Measurements from ENCODE around the gene DEXI. TPM values are rescaled to one million over a fixed set of nuclear protein-coding genes. Genes with fewer than 3 reads are reported as not detected.

DEXI gene
- total and polyA plus RNA-seq, 2 of the 13 experiments (the other 11 are each of a cell fraction or from before 2014, with no cell fraction given) = 51.5 to 70.4 TPM

GRCh38 chr16:10923650-10924214, 18.5 kb downstream of the DEXI start (continued):
- peak; percentile 90; the same call in 1 of the 2 replicates for TF ChIP-seq FOXC1 (CRISPR knock-in tag; IDR thresholded peaks at IDR 0.05; ENCODE audit: borderline replicate concordance)
- TF ChIP-seq ZNF232 (CRISPR knock-in tag; IDR thresholded peaks at IDR 0.05; ENCODE audit: borderline replicate concordance) = no peak
- 0 out of 2 replicates have a peak, but pooled peaks have one; percentile 17 for TF ChIP-seq MAZ (IDR thresholded peaks at IDR 0.05; ENCODE audit: borderline replicate concordance, low read depth, low read length)
- TF ChIP-seq MAZ (CRISPR knock-in tag; IDR thresholded peaks at IDR 0.05; ENCODE audit: low read depth) = no peak; the same call in 1 of the 2 replicates
- TF ChIP-seq, protein P1, sequence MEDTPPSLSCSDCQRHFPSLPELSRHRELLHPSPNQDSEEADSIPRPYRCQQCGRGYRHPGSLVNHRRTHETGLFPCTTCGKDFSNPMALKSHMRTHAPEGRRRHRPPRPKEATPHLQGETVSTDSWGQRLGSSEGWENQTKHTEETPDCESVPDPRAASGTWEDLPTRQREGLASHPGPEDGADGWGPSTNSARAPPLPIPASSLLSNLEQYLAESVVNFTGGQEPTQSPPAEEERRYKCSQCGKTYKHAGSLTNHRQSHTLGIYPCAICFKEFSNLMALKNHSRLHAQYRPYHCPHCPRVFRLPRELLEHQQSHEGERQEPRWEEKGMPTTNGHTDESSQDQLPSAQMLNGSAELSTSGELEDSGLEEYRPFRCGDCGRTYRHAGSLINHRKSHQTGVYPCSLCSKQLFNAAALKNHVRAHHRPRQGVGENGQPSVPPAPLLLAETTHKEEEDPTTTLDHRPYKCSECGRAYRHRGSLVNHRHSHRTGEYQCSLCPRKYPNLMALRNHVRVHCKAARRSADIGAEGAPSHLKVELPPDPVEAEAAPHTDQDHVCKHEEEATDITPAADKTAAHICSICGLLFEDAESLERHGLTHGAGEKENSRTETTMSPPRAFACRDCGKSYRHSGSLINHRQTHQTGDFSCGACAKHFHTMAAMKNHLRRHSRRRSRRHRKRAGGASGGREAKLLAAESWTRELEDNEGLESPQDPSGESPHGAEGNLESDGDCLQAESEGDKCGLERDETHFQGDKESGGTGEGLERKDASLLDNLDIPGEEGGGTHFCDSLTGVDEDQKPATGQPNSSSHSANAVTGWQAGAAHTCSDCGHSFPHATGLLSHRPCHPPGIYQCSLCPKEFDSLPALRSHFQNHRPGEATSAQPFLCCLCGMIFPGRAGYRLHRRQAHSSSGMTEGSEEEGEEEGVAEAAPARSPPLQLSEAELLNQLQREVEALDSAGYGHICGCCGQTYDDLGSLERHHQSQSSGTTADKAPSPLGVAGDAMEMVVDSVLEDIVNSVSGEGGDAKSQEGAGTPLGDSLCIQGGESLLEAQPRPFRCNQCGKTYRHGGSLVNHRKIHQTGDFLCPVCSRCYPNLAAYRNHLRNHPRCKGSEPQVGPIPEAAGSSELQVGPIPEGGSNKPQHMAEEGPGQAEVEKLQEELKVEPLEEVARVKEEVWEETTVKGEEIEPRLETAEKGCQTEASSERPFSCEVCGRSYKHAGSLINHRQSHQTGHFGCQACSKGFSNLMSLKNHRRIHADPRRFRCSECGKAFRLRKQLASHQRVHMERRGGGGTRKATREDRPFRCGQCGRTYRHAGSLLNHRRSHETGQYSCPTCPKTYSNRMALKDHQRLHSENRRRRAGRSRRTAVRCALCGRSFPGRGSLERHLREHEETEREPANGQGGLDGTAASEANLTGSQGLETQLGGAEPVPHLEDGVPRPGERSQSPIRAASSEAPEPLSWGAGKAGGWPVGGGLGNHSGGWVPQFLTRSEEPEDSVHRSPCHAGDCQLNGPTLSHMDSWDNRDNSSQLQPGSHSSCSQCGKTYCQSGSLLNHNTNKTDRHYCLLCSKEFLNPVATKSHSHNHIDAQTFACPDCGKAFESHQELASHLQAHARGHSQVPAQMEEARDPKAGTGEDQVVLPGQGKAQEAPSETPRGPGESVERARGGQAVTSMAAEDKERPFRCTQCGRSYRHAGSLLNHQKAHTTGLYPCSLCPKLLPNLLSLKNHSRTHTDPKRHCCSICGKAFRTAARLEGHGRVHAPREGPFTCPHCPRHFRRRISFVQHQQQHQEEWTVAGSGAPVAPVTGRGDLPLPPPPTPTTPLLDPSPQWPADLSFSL (CRISPR knock-in tag; IDR thresholded peaks at IDR 0.05) = no peak
- TF ChIP-seq, protein P2, sequence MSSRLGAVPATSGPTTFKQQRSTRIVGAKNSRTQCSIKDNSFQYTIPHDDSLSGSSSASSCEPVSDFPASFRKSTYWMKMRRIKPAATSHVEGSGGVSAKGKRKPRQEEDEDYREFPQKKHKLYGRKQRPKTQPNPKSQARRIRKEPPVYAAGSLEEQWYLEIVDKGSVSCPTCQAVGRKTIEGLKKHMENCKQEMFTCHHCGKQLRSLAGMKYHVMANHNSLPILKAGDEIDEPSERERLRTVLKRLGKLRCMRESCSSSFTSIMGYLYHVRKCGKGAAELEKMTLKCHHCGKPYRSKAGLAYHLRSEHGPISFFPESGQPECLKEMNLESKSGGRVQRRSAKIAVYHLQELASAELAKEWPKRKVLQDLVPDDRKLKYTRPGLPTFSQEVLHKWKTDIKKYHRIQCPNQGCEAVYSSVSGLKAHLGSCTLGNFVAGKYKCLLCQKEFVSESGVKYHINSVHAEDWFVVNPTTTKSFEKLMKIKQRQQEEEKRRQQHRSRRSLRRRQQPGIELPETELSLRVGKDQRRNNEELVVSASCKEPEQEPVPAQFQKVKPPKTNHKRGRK (CRISPR knock-in tag; IDR thresholded peaks at IDR 0.05) = no peak
- TF ChIP-seq PHF8 (CRISPR knock-in tag; IDR thresholded peaks at IDR 0.05) = no peak
- TF ChIP-seq MAFK (conservative IDR thresholded peaks at IDR 0.05 in 1 of 2, IDR thresholded peaks at IDR 0.05 in 1 of 2; ENCODE audit: low read length in 2 of 2) = no peak
- no peak; the same call in 1 of the 2 replicates for TF ChIP-seq REPIN1 (CRISPR knock-in tag; IDR thresholded peaks at IDR 0.05; ENCODE audit: borderline replicate concordance, low read depth)
- TF ChIP-seq, protein P3, sequence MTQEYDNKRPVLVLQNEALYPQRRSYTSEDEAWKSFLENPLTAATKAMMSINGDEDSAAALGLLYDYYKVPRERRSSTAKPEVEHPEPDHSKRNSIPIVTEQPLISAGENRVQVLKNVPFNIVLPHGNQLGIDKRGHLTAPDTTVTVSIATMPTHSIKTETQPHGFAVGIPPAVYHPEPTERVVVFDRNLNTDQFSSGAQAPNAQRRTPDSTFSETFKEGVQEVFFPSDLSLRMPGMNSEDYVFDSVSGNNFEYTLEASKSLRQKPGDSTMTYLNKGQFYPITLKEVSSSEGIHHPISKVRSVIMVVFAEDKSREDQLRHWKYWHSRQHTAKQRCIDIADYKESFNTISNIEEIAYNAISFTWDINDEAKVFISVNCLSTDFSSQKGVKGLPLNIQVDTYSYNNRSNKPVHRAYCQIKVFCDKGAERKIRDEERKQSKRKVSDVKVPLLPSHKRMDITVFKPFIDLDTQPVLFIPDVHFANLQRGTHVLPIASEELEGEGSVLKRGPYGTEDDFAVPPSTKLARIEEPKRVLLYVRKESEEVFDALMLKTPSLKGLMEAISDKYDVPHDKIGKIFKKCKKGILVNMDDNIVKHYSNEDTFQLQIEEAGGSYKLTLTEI (CRISPR knock-in tag; conservative IDR thresholded peaks at IDR 0.05) = no peak
- TF ChIP-seq, protein P4, sequence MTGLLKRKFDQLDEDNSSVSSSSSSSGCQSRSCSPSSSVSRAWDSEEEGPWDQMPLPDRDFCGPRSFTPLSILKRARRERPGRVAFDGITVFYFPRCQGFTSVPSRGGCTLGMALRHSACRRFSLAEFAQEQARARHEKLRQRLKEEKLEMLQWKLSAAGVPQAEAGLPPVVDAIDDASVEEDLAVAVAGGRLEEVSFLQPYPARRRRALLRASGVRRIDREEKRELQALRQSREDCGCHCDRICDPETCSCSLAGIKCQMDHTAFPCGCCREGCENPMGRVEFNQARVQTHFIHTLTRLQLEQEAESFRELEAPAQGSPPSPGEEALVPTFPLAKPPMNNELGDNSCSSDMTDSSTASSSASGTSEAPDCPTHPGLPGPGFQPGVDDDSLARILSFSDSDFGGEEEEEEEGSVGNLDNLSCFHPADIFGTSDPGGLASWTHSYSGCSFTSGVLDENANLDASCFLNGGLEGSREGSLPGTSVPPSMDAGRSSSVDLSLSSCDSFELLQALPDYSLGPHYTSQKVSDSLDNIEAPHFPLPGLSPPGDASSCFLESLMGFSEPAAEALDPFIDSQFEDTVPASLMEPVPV (CRISPR knock-in tag; IDR thresholded peaks at IDR 0.05) = no peak
- 0 out of 2 replicates have a peak, but pooled peaks have one; percentile 47 for TF ChIP-seq NCOA1 (CRISPR knock-in tag; IDR thresholded peaks at IDR 0.05)
- TF ChIP-seq, protein P5, sequence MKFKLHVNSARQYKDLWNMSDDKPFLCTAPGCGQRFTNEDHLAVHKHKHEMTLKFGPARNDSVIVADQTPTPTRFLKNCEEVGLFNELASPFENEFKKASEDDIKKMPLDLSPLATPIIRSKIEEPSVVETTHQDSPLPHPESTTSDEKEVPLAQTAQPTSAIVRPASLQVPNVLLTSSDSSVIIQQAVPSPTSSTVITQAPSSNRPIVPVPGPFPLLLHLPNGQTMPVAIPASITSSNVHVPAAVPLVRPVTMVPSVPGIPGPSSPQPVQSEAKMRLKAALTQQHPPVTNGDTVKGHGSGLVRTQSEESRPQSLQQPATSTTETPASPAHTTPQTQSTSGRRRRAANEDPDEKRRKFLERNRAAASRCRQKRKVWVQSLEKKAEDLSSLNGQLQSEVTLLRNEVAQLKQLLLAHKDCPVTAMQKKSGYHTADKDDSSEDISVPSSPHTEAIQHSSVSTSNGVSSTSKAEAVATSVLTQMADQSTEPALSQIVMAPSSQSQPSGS (CRISPR knock-in tag; IDR thresholded peaks at IDR 0.05) = no peak
- TF ChIP-seq ZBTB3 (CRISPR knock-in tag; IDR thresholded peaks at IDR 0.05; ENCODE audit: borderline replicate concordance, low read depth) = 0 out of 2 replicates have a peak, but pooled peaks have one; percentile 32
- no peak; the same call in 1 of the 2 replicates for TF ChIP-seq ZNF451 (CRISPR knock-in tag; IDR thresholded peaks at IDR 0.05)
